NOMO-1 (cell line): ENCODE measurements around the gene DDX52.
"Not testable (repeated sequence)": the region's sequence is repeated elsewhere in the genome, so short reads cannot be mapped to it uniquely, and the experiment has no call there.

Experiments
- DNase-seq, 2 experiments: peaks; one replicate each; lab custom pipeline; 2025; ENCODE audit not compliant: unreplicated experiment in 2 of 2; lab: John Stamatoyannopoulos, UW

Gene DDX52

GRCh38 chr17:37643118-37643766 is at the start of gene DDX52:
TSS of gene DDX52 (minus strand) at chr17:37643446. CDS start at chr17:37643420, 26 bp downstream.
- DNase-seq: peak; percentile 88 to 89

GRCh38 chr17:37691807-37692206 is 48.6 kb upstream of the DDX52 start:
- DNase-seq: no peak

- DNase-seq: no peak
Measured at GRCh38 chr17:37689317-37689716, 46.1 kb upstream of the DDX52 start.

GRCh38 chr17:37683454-37683984 is 40.3 kb upstream of the DDX52 start:
- no peak for DNase-seq

- DNase-seq: no peak
Measured at GRCh38 chr17:37682007-37682406, 38.8 kb upstream of the DDX52 start.

- DNase-seq: not testable (repeated sequence)
Measured at GRCh38 chr17:37679995-37680394, 36.7 kb upstream of the DDX52 start.

GRCh38 chr17:37678036-37678435 is 34.8 kb upstream of the DDX52 start:
- DNase-seq: no peak

- DNase-seq: no peak
Measured at GRCh38 chr17:37677021-37677420, 33.8 kb upstream of the DDX52 start.

GRCh38 chr17:37676115-37676925 is 33.1 kb upstream of the DDX52 start:
- peak; percentile 35 to 36 for DNase-seq

- DNase-seq: no peak
Measured at GRCh38 chr17:37674511-37674910, 31.3 kb upstream of the DDX52 start.

GRCh38 chr17:37673386-37673785 is 30.1 kb upstream of the DDX52 start:
- no peak for DNase-seq

- DNase-seq: no peak
Measured at GRCh38 chr17:37672548-37673078, 29.4 kb upstream of the DDX52 start.

- no peak for DNase-seq
Measured at GRCh38 chr17:37671824-37672547, 28.7 kb upstream of the DDX52 start.

- DNase-seq: no peak
Measured at GRCh38 chr17:37671028-37671823, 28.0 kb upstream of the DDX52 start.

GRCh38 chr17:37667039-37667438 is 23.8 kb upstream of the DDX52 start:
- no peak for DNase-seq

GRCh38 chr17:37664214-37664613 is 21.0 kb upstream of the DDX52 start:
- DNase-seq: no peak

GRCh38 chr17:37662353-37662752 is 19.1 kb upstream of the DDX52 start:
- no peak for DNase-seq

- DNase-seq: peak in 1 of 2 experiments; percentile 16
Measured at GRCh38 chr17:37661400-37662014, 18.3 kb upstream of the DDX52 start.

GRCh38 chr17:37659925-37660324 is 16.7 kb upstream of the DDX52 start:
- no peak for DNase-seq

GRCh38 chr17:37657202-37657601 is 14.0 kb upstream of the DDX52 start:
- DNase-seq: no peak
